Measurements from ENCODE around the gene ATP8B4.

Gene ATP8B4

DNA sequence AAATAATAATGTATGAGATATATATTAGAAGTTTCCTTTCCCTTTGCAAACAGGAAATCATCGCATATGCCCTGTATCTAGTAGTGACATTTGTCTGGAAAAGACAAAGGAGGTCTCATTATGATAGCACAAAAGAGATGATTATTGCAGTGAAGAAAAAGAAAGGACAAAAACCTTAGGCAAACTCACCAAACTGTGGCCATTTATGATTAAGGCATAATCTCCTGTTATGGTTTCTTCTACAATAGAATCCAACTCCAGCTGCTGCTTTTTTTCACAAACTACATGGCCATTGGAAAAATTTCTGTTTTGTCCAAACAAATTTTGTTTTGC lies 218.2 kb downstream of the ATP8B4 start (continued):
- TF ChIP-seq, protein P1, sequence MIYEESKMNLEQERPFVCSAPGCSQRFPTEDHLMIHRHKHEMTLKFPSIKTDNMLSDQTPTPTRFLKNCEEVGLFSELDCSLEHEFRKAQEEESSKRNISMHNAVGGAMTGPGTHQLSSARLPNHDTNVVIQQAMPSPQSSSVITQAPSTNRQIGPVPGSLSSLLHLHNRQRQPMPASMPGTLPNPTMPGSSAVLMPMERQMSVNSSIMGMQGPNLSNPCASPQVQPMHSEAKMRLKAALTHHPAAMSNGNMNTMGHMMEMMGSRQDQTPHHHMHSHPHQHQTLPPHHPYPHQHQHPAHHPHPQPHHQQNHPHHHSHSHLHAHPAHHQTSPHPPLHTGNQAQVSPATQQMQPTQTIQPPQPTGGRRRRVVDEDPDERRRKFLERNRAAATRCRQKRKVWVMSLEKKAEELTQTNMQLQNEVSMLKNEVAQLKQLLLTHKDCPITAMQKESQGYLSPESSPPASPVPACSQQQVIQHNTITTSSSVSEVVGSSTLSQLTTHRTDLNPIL (CRISPR knock-in tag; IDR thresholded peaks at IDR 0.05; ENCODE audit: low read depth) = no peak
- TF ChIP-seq PPARA (CRISPR knock-in tag; IDR thresholded peaks at IDR 0.05; ENCODE audit: borderline replicate concordance) (no peak), CSDC2 (CRISPR knock-in tag; IDR thresholded peaks at IDR 0.05) (no peak)
- TF ChIP-seq, protein P2, sequence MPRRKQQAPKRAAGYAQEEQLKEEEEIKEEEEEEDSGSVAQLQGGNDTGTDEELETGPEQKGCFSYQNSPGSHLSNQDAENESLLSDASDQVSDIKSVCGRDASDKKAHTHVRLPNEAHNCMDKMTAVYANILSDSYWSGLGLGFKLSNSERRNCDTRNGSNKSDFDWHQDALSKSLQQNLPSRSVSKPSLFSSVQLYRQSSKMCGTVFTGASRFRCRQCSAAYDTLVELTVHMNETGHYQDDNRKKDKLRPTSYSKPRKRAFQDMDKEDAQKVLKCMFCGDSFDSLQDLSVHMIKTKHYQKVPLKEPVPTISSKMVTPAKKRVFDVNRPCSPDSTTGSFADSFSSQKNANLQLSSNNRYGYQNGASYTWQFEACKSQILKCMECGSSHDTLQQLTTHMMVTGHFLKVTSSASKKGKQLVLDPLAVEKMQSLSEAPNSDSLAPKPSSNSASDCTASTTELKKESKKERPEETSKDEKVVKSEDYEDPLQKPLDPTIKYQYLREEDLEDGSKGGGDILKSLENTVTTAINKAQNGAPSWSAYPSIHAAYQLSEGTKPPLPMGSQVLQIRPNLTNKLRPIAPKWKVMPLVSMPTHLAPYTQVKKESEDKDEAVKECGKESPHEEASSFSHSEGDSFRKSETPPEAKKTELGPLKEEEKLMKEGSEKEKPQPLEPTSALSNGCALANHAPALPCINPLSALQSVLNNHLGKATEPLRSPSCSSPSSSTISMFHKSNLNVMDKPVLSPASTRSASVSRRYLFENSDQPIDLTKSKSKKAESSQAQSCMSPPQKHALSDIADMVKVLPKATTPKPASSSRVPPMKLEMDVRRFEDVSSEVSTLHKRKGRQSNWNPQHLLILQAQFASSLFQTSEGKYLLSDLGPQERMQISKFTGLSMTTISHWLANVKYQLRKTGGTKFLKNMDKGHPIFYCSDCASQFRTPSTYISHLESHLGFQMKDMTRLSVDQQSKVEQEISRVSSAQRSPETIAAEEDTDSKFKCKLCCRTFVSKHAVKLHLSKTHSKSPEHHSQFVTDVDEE (CRISPR knock-in tag; IDR thresholded peaks at IDR 0.05) = no peak

DNA sequence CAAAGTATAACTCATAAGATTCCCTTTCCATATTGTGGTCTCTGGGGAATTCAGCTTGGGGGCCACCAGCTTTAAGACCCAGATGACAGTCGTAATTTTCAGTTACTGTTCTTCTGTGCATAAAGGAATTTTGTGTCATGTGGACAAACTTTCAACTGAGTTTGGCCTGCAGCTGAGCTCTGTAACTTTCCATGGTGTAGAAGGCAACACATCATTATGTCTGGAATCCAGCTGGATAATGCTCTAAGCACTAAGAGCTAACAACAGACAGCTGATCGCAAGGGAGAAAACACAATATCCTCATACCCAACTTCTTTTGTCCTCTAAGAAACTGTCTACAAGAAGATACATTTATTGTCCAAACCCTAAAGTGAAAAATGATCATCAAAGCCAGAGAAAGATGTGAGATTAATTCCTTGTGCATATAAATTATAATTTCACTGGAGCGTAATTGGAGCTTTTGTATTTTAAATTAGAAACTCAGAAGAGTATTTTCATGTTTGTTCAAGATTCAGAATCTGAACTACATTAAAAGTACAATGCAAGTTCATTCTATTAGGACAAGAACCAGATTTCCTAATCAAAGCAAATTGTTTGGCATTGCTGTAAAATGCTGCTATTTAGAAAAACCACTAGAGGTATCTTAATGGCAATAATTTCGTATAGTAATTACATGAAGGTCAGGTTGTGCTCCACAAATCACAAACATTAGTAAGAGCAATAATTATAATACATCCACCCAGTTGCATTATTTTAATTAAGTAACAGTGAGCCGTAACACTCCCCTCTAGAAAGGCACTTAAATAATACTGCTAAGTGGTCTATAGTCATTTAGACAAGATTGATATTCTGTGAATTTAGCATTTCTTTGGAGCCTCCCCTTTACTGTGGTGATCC lies 218.8 kb downstream of the ATP8B4 start:
- ATAC-seq = no peak
- TF ChIP-seq BACH2 (CRISPR knock-in tag; IDR thresholded peaks at IDR 0.05; ENCODE audit: borderline replicate concordance) (no peak), GLIS3 (CRISPR knock-in tag; IDR thresholded peaks at IDR 0.05) (no peak), CSDC2 (CRISPR knock-in tag; IDR thresholded peaks at IDR 0.05) (no peak), RARB (CRISPR knock-in tag; IDR thresholded peaks at IDR 0.05) (no peak), ZNF565 (CRISPR knock-in tag; conservative IDR thresholded peaks at IDR 0.05; ENCODE audit: low read depth) (no peak), ARNTL (CRISPR knock-in tag; IDR thresholded peaks at IDR 0.05; ENCODE audit: borderline replicate concordance, low read depth) (no peak), ESRRG (CRISPR knock-in tag; IDR thresholded peaks at IDR 0.05) (no peak), ZFP30 (CRISPR knock-in tag; IDR thresholded peaks at IDR 0.05) (no peak), TCF4 (CRISPR knock-in tag; IDR thresholded peaks at IDR 0.05; ENCODE audit: borderline replicate concordance) (no peak)
- TF ChIP-seq, protein P1 (CRISPR knock-in tag; IDR thresholded peaks at IDR 0.05; ENCODE audit: low read depth) = no peak
- TF ChIP-seq, protein P2 (CRISPR knock-in tag; IDR thresholded peaks at IDR 0.05) = no peak
- TF ChIP-seq, protein P3, sequence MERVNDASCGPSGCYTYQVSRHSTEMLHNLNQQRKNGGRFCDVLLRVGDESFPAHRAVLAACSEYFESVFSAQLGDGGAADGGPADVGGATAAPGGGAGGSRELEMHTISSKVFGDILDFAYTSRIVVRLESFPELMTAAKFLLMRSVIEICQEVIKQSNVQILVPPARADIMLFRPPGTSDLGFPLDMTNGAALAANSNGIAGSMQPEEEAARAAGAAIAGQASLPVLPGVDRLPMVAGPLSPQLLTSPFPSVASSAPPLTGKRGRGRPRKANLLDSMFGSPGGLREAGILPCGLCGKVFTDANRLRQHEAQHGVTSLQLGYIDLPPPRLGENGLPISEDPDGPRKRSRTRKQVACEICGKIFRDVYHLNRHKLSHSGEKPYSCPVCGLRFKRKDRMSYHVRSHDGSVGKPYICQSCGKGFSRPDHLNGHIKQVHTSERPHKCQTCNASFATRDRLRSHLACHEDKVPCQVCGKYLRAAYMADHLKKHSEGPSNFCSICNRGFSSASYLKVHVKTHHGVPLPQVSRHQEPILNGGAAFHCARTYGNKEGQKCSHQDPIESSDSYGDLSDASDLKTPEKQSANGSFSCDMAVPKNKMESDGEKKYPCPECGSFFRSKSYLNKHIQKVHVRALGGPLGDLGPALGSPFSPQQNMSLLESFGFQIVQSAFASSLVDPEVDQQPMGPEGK (CRISPR knock-in tag; IDR thresholded peaks at IDR 0.05; ENCODE audit: borderline replicate concordance) = no peak
- TF ChIP-seq, protein P4, sequence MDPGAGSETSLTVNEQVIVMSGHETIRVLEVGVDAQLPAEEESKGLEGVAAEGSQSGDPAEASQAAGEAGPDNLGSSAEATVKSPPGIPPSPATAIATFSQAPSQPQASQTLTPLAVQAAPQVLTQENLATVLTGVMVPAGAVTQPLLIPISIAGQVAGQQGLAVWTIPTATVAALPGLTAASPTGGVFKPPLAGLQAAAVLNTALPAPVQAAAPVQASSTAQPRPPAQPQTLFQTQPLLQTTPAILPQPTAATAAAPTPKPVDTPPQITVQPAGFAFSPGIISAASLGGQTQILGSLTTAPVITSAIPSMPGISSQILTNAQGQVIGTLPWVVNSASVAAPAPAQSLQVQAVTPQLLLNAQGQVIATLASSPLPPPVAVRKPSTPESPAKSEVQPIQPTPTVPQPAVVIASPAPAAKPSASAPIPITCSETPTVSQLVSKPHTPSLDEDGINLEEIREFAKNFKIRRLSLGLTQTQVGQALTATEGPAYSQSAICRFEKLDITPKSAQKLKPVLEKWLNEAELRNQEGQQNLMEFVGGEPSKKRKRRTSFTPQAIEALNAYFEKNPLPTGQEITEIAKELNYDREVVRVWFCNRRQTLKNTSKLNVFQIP (CRISPR knock-in tag; IDR thresholded peaks at IDR 0.05; ENCODE audit: borderline replicate concordance, low read depth) = no peak
